Cardiac fibroblast (primary cell): Measurements from ENCODE around the gene PDGFB.
A peak's percentile ranks its signal among the peaks of the same experiment; 100 is the strongest.

Experiments used
- DNase-seq, 2 donors: peaks; one replicate each; pipeline versions ENCODE4 v3.0.0 to v3.0.0-alpha.2; 2010; ENCODE audit warnings: low read depth in 2 of 2
- H3K4me3 ChIP-seq, 2 donors: replicated peaks in 1 of 2; 1 replicate in 1 of 2; 2 replicates in 1 of 2; pipeline ENCODE4 v1.5.1; 2011; ENCODE audit warnings: low read depth in 2 of 2, low read length in 2 of 2, mild to moderate bottlenecking in 2 of 2, moderate library complexity in 1 of 2
- CTCF ChIP-seq: IDR thresholded peaks from one replicate; pipeline ENCODE4 v1.5.1; 2011; ENCODE audit warnings: low read depth, mild to moderate bottlenecking, low read length, inconsistent platforms

Gene PDGFB

GRCh38 chr22:39283322-39284141 lies 38.8 kb upstream of the PDGFB start:
- no peak overlapping the region for H3K4me3 ChIP-seq
- peak; percentile 58 to 74 for DNase-seq
- TF ChIP-seq CTCF: no peak

- H3K4me3 ChIP-seq: no peak overlapping the region
- TF ChIP-seq CTCF: no peak
- DNase-seq: peak; percentile 30 to 37
Measured at GRCh38 chr22:39282645-39283321, 38.0 kb upstream of the PDGFB start.

- H3K4me3 ChIP-seq: no peak overlapping the region
- TF ChIP-seq CTCF: no peak
- no peak for DNase-seq
Measured at GRCh38 chr22:39281126-39281525, 36.3 kb upstream of the PDGFB start.

- no peak overlapping the region for H3K4me3 ChIP-seq
- DNase-seq: no peak
- TF ChIP-seq CTCF: no peak
Measured at GRCh38 chr22:39280250-39280649, 35.5 kb upstream of the PDGFB start.

GRCh38 chr22:39279170-39279850 lies 34.5 kb upstream of the PDGFB start:
- TF ChIP-seq CTCF: no peak

GRCh38 chr22:39278040-39278439 lies 33.3 kb upstream of the PDGFB start:
- peak; percentile 43 to 56 for DNase-seq
- H3K4me3 ChIP-seq: no peak overlapping the region
- TF ChIP-seq CTCF: no peak

More at GRCh38 chr22:39279170-39279850, 34.5 kb upstream of the PDGFB start:
- no peak for DNase-seq
- H3K4me3 ChIP-seq: no peak overlapping the region
